Stimulated activated naive B cell treated with anti-CD40 and anti-IgM and Interleukin-4, amounts not matched to agents 10 μg/mL and 1 μg/mL and 100 μg/mL, for 72 hours (primary cell): ENCODE results near the gene TTLL11.

Source experiments
- ATAC-seq, 2 donors: fragments of 150-1000 bp; cut with Tn5 transposase; replicated peaks; 2 replicates each; pipeline ENCODE4 v1.10.0; 2021; ENCODE audit warnings: moderate library complexity in 1 of 2
- DNase-seq: peaks from one replicate; pipeline ENCODE4 v3.0.0; 2021
- H3K27ac Mint-ChIP-seq: one replicate; pipeline ENCODE4 v1.8.0; 2022; ENCODE audit warnings: mild to moderate bottlenecking, mixed read lengths
- H3K27me3 Mint-ChIP-seq, 2 donors: one replicate each; pipeline ENCODE4 v1.8.0; 2022; ENCODE audit warnings: mixed read lengths in 2 of 2
- H3K36me3 Mint-ChIP-seq, 2 donors: one replicate each; pipeline ENCODE4 v1.8.0; 2022; ENCODE audit warnings: mixed read lengths in 2 of 2, mild to moderate bottlenecking in 1 of 2
- H3K4me1 Mint-ChIP-seq, 2 donors: one replicate each; pipeline ENCODE4 v1.8.0; 2022; ENCODE audit warnings: mixed read lengths in 2 of 2, mild to moderate bottlenecking in 1 of 2
- H3K4me3 Mint-ChIP-seq, 2 donors: one replicate each; pipeline ENCODE4 v1.8.0; 2022; ENCODE audit warnings: mild to moderate bottlenecking in 2 of 2, mixed read lengths in 2 of 2, moderate library complexity in 1 of 2
- H3K9me3 Mint-ChIP-seq, 2 donors: one replicate each; pipeline ENCODE4 v1.8.0; 2022; ENCODE audit warnings: mixed read lengths in 2 of 2, mild to moderate bottlenecking in 1 of 2

The TTLL11 gene

DNA sequence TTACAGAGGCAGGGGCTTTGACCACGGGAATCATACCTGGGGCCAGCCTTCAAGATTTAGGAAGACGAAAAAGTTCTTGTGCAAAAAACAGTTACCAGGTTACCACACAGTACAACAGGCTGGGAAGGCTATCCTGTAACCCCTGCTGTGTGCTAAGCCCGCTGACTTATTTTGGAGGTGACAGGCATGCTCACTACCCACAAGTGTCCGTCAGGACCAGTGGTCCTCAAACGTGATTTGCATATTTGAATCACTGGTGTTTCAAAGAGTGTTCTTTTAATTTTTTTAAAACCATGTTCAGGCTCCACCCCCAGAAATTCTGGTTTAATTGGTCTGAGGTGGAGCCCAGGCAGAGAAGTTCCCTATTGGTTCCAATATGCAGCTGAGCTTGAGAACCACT lies 146.6 kb downstream of the TTLL11 start:
- DNase-seq (no peak), ATAC-seq (peak in 1 of 2 donors; percentile 52)
- H3K4me3 Mint-ChIP-seq = no peak overlapping the region
- no peak overlapping the region for H3K27ac Mint-ChIP-seq
- no peaks in the 10 kb centered on the region for H3K9me3 Mint-ChIP-seq
- peaks cover 6 to 25% of the 10 kb centered on the region in 2 donors for H3K4me1 Mint-ChIP-seq
- H3K36me3 Mint-ChIP-seq = no peaks in the 10 kb centered on the region
- H3K27me3 Mint-ChIP-seq = no peaks in the 10 kb centered on the region

DNA sequence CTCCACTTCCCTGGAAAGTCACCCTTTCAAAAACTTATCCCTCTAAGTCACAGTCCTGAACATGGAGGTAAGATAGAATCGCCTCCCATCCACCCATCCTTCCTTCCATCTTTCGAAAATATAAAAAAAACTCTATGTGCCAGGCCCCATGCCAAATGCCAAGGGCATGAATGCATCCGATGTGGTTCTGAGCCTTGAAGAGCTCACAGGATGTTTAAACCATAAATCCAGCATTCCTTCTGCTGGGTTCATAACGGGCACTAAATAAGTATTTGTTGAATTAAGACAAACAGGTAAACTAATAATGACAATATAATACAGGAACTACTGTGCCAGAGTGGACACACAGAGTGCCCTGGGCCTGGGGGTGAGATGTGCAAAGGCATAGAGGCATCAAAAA lies 147.3 kb downstream of the TTLL11 start:
- Mint-ChIP-seq H3K4me1 (peaks cover 6 to 25% of the 10 kb centered on the region in 2 donors), H3K4me3 (no peak overlapping the region), H3K9me3 (no peaks in the 10 kb centered on the region), H3K36me3 (no peaks in the 10 kb centered on the region), H3K27ac (peak overlapping the region; percentile 67), H3K27me3 (no peaks in the 10 kb centered on the region)
- ATAC-seq (no peak), DNase-seq (no peak)

DNA sequence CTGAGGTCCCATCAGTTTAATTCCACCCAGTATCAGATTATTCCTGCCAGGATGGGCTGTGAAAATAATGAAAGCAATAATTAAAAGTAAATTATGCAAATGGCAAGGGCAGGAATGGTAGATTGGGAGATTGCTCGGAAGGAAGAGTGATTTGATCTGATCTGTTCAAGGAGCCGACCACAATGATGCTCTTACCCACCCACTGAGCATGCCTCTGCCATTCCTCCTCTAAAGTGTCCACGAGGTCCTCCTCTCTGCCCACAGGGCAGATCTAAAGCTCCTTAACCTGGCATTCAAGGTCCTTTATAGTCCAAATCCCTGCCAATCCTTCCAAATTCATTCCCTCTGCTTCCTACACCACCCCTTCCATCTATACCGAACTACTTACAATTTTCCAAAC lies 147.8 kb downstream of the TTLL11 start:
- DNase-seq = no peak
- Mint-ChIP-seq H3K36me3 (no peaks in the 10 kb centered on the region), H3K4me3 (no peak overlapping the region), H3K9me3 (no peaks in the 10 kb centered on the region), H3K4me1 (peaks cover 6 to 25% of the 10 kb centered on the region in 2 donors), H3K27ac (no peak overlapping the region), H3K27me3 (no peaks in the 10 kb centered on the region)
- no peak for ATAC-seq

DNA sequence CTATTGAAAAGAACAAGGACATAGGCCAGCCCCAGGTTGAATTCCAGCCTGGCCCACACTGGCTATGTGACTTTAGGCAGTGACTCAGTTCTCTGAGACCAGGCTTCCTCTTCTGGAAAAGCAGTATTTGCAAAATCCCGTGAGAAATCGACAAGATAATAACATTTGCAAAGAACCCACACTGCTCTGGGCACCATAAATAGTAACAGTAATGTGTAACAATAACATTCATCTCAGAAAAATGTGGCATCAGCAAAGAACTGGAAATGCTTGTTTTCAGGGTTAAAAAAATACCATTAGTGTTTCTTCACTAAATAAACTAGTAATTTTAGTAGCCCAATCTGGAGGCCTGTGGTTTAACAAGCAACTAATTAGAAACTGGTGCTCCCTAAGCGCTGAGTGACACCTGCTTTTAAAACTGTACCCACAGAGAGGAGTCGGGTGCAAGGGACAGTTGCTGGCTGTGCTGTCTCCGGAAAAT lies 148.4 kb downstream of the TTLL11 start:
- H3K9me3 Mint-ChIP-seq = no peaks in the 10 kb centered on the region
- no peaks in the 10 kb centered on the region for H3K27me3 Mint-ChIP-seq
- H3K27ac Mint-ChIP-seq = no peak overlapping the region
- DNase-seq (no peak), ATAC-seq (no peak)
- H3K4me1 Mint-ChIP-seq = peaks cover 6 to 25% of the 10 kb centered on the region in 2 donors
- no peak overlapping the region for H3K4me3 Mint-ChIP-seq
- H3K36me3 Mint-ChIP-seq = no peaks in the 10 kb centered on the region

DNA sequence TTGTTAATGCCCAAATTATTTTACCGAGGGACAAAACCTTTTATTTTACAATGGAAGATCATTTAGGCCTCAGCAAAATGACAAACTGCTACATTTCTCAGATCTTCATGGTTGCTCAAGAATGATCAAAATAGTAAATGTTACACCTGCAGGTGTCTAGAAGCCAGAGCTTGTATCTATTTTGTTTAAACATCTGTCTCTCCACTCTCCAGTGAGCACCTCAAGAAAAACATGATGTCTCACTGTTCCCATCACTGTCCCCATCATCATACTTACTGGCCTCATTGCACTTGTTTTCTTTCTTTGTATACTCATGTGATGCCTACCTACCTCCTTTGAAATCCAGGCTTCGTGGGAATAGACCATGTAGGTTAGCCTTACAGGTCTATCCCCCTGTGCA lies 149.6 kb downstream of the TTLL11 start:
- H3K36me3 Mint-ChIP-seq = no peaks in the 10 kb centered on the region
- H3K27me3 Mint-ChIP-seq = no peaks in the 10 kb centered on the region
- no peak overlapping the region for H3K27ac Mint-ChIP-seq
- ATAC-seq (peak; percentile 77 to 82), DNase-seq (no peak)
- peaks cover 6 to 27% of the 10 kb centered on the region in 2 donors for H3K4me1 Mint-ChIP-seq
- H3K4me3 Mint-ChIP-seq = no peak overlapping the region
- no peaks in the 10 kb centered on the region for H3K9me3 Mint-ChIP-seq

DNA sequence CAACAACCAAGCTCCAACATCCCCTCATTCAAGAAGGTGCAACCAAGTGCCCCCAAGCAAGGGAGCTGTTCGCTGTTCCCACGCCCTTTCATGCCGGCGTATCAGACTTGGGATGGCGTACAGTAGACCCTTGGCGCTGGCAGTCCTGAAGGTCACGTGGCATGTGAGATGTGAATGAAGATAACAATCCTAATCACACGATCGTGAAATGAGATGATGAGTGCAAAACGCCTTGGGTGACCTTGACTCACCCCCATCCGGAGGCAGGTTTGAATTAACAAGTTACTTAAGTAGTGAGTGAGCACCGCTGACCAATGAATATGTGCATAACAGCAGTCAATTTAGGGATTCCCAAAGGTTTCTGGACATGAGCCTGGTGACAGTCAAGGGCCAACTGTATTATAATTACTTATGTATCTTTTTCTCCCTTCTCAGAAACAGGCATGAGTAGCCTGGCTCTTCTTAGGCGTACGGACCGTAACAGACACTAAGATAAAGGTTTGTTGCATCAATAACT lies 150.2 kb downstream of the TTLL11 start:
- ATAC-seq (peak; percentile 26 to 28), DNase-seq (no peak)
- peaks cover 6 to 27% of the 10 kb centered on the region in 2 donors for H3K4me1 Mint-ChIP-seq
- H3K9me3 Mint-ChIP-seq = no peaks in the 10 kb centered on the region
- no peak overlapping the region for H3K27ac Mint-ChIP-seq
- no peaks in the 10 kb centered on the region for H3K36me3 Mint-ChIP-seq
- H3K27me3 Mint-ChIP-seq = no peaks in the 10 kb centered on the region
- H3K4me3 Mint-ChIP-seq = no peak overlapping the region

DNA sequence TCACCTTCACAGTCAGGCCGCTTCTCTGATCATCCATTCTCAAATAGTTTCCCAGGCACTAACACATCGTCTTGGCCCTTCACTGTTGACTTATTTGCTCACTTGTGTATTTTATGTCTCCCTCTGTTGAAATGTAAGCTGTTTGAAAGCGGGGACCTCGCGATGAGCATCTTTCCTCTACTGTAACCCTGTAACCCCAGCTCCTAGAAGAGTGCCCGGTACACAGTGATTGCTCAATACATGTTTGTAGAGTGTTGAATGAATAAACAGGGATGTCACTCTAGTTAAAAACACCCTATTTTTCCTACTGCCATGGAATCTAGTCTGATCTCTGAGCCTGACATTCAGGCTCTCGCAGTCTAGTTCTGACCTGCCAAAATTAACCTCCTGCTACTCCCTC lies 150.8 kb downstream of the TTLL11 start:
- Mint-ChIP-seq H3K9me3 (no peaks in the 10 kb centered on the region), H3K36me3 (no peaks in the 10 kb centered on the region), H3K4me3 (no peak overlapping the region), H3K27me3 (no peaks in the 10 kb centered on the region), H3K4me1 (peaks cover 6 to 27% of the 10 kb centered on the region in 2 donors), H3K27ac (no peak overlapping the region)
- no peak for ATAC-seq
- no peak for DNase-seq

DNA sequence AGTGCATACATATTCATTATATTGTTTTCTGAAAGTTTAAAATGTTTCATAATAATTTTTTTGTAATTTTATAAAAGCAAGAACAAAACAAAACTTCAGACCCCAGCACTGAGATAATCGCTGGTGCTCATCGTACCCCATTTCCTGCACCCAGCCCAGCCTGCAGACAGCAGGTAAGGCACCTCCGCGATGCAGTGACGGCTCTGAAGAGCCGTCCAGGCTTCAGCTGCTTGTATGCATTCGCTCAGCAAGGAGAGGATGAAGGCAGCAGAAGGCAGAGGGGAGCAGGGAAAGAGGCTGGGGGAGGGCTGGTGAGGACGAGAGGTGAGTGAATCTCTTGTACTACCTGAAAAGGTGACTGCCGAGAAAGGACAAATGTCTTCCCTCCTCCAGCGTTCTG lies 153.5 kb downstream of the TTLL11 start:
- H3K4me3 Mint-ChIP-seq = no peak overlapping the region
- H3K4me1 Mint-ChIP-seq = peaks cover 0 to 11% of the 10 kb centered on the region in 2 donors

DNA sequence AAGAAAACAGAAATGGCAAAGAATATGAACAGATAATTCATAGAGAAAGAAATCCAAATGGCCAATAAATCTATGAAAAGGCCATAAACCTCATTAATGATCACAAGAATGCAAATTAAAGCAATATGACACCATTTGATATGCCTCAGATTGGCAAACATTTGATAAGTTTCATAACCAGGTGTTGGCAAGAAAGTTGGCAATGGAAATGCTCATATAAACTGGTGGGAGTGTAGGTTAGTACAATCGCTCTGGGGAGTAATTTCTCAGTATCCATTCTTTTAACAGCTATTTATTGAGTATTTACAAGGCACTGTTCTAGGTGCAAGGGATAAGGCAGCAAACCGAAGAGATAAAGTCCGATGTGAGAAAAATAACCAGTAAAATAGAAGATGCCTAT lies 154.5 kb downstream of the TTLL11 start:
- ATAC-seq (no peak), DNase-seq (no peak)
- H3K4me3 Mint-ChIP-seq = no peak overlapping the region
- no peak overlapping the region for H3K27ac Mint-ChIP-seq
- no peaks in the 10 kb centered on the region for H3K36me3 Mint-ChIP-seq
- H3K27me3 Mint-ChIP-seq = no peaks in the 10 kb centered on the region
- no peaks in the 10 kb centered on the region for H3K9me3 Mint-ChIP-seq
- H3K4me1 Mint-ChIP-seq = peaks cover 0 to 8% of the 10 kb centered on the region in 2 donors

More for the DNA sequence above, 153.5 kb downstream of the TTLL11 start:
- no peaks in the 10 kb centered on the region for H3K36me3 Mint-ChIP-seq
- ATAC-seq = no peak
- no peaks in the 10 kb centered on the region for H3K27me3 Mint-ChIP-seq
- no peaks in the 10 kb centered on the region for H3K9me3 Mint-ChIP-seq
- no peak for DNase-seq
- no peak overlapping the region for H3K27ac Mint-ChIP-seq

DNA sequence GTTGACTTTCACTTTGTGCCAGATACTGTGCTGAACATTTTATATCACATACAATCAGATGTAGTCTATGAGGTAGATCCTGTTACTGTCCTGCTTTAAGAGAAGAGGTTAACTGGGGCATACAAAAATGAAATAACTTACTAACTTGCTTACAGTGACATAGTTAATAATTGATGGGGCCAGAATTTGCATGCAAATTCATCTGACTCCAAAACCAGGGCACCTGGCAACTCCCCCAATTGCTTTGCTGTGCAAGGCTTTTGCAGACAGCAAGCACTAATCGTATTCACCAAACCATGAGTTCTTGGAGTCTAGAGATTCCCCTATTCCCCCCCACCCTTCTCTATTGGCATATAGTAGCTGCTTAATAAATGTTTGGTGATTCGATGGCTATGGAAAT lies 155.9 kb downstream of the TTLL11 start:
- H3K4me1 Mint-ChIP-seq = peaks cover 0 to 3% of the 10 kb centered on the region in 2 donors
- no peak overlapping the region for H3K27ac Mint-ChIP-seq
- no peaks in the 10 kb centered on the region for H3K27me3 Mint-ChIP-seq
- DNase-seq (no peak), ATAC-seq (no peak)
- H3K36me3 Mint-ChIP-seq = peaks cover 0 to 4% of the 10 kb centered on the region in 2 donors
- H3K4me3 Mint-ChIP-seq = no peak overlapping the region
- no peaks in the 10 kb centered on the region for H3K9me3 Mint-ChIP-seq

DNA sequence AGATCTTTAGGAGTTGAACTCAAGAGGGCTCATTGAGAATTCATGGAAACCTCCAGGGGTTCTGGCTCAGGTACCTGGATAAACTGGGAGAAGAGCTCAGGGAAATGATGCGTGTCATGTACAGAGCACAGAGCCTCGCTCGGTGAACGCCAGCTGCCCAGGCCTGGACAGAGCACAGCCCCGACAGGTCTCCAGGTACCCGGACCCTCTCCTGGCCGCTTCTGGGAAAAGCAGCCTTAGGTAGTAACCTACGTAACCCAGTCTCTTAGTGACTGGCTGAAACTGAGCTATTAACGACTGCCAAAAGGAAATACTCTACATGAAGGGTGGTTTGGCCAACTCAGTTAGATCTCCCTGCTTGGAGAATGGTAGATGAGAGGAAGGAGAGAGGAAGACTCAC lies 157.4 kb downstream of the TTLL11 start:
- H3K4me3 Mint-ChIP-seq = no peak overlapping the region
- peaks cover 0 to 4% of the 10 kb centered on the region in 2 donors for H3K36me3 Mint-ChIP-seq
- no peak for DNase-seq
- H3K4me1 Mint-ChIP-seq = peaks cover 0 to 3% of the 10 kb centered on the region in 2 donors
- no peak for ATAC-seq
- H3K27ac Mint-ChIP-seq = no peak overlapping the region
- no peaks in the 10 kb centered on the region for H3K27me3 Mint-ChIP-seq
- H3K9me3 Mint-ChIP-seq = no peaks in the 10 kb centered on the region

DNA sequence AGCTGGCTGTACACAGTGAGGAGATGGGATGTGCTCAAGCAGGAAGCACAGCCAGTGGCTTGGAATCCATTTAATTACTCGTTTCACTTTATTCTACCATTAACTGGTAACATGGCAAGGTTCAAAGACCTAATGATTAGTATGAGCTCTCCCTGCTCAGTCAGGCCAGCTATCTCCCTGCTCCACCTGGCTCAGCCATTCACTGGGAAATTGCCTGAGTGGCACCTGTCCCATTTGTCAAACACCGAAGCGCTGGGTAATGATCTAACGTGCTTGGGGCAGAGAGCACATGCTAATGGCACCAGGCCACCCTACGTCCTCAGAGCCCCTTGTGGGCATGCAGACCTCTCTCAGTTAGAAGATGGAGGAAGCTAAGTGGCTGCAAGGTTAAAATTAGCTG lies 162.2 kb downstream of the TTLL11 start:
- H3K36me3 Mint-ChIP-seq = peaks cover 0 to 8% of the 10 kb centered on the region in 2 donors
- no peaks in the 10 kb centered on the region for H3K27me3 Mint-ChIP-seq
- no peaks in the 10 kb centered on the region for H3K4me1 Mint-ChIP-seq
- DNase-seq = no peak
- no peak for ATAC-seq
- no peak overlapping the region for H3K27ac Mint-ChIP-seq
- H3K9me3 Mint-ChIP-seq = no peaks in the 10 kb centered on the region
- H3K4me3 Mint-ChIP-seq = no peak overlapping the region

DNA sequence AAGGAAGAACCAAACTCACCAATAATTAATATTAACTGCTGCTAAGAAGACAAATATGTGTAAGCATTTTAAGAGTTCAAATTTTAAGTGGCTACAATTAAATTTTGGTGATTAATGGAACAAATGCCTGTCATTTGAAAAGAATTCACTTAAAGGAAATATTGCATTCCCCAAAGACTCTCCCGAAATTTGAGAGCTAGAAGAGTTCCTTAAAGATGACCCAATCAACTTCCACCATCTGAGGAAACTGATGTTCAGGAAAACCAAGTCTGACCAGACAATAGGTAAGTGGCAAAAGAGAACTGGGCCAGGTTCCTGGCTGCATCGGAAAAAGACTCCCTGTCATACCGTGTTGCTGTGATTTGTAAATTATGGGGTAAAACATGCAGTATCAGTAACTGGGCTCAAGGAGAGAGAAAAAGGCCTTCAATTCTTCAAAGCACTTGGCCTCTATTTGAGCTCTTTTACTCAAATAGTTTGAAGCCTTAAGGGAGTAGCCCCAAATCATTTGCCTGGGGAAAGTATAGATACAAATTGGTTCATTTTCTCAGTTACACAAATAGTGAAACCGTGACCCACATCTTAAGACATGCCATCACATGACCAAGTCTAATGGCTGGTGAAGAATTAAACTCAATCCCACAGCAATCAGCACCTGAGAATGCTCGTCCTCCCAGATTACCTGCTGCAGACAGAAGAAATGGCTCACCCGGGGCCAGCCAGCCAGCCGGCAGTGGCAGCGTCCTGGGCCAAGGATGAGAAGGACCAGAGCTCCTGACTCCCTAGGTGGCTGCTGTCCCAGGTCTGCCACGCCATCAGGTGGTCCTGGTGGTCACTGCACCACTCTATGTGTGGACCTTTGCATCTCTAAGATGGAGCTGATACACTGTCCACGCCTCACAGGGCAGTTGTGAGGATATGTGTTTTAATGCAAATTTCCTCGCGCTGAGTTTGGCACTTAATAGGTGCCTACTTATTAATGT lies 162.9 kb downstream of the TTLL11 start:
- no peak for ATAC-seq
- no peak overlapping the region for H3K4me3 Mint-ChIP-seq

DNA sequence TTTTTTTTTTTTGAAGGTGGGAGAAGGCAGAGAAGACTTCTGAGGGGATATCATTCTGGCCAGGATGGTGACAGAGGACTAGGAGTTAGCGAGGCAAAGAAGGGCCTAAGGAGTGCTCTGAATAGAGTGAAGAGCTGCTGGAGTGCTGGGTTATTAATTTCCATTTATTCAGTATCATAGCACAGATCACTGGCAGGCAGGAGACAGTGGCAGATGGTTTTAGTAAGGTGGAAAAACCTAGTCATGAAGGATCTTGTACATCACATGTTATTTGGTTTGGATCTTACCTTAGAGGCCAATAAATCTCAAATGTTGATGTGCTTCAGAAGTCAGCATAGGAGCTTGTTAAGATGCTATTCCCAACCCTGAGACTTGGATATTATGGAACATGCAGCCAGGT lies 165.5 kb downstream of the TTLL11 start:
- no peak overlapping the region for H3K4me3 Mint-ChIP-seq
- peaks cover 0 to 4% of the 10 kb centered on the region in 2 donors for H3K36me3 Mint-ChIP-seq
- H3K27me3 Mint-ChIP-seq = no peaks in the 10 kb centered on the region
- DNase-seq (no peak), ATAC-seq (no peak)
- no peaks in the 10 kb centered on the region for H3K4me1 Mint-ChIP-seq
- no peaks in the 10 kb centered on the region for H3K9me3 Mint-ChIP-seq
- no peak overlapping the region for H3K27ac Mint-ChIP-seq

More for the DNA sequence above, 162.9 kb downstream of the TTLL11 start:
- H3K27me3 Mint-ChIP-seq = no peaks in the 10 kb centered on the region
- H3K4me1 Mint-ChIP-seq = no peaks in the 10 kb centered on the region
- H3K9me3 Mint-ChIP-seq = no peaks in the 10 kb centered on the region
- no peak overlapping the region for H3K27ac Mint-ChIP-seq
- DNase-seq = no peak
- H3K36me3 Mint-ChIP-seq = peaks cover 0 to 8% of the 10 kb centered on the region in 2 donors

DNA sequence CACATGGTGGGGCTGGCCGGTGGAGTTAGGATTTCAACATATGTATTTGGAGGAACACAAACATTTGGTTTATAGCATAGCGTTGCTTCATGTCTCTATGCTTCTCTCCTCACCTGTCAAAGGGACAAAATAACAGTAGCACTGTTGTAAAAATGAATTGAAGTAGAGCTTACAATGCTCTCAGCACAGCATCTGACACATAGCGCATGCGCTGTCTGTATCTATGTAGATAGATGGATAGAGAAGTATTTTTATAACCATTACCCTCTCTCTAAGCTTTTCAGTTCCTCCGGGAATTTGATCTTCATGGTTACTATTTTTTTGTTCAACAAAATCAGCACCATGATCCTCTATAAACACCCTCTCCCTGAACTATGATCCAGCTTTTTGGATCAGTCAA lies 166.0 kb downstream of the TTLL11 start:
- no peaks in the 10 kb centered on the region for H3K9me3 Mint-ChIP-seq
- no peak for ATAC-seq
- no peaks in the 10 kb centered on the region for H3K4me1 Mint-ChIP-seq
- DNase-seq = no peak
- H3K27ac Mint-ChIP-seq = no peak overlapping the region
- H3K4me3 Mint-ChIP-seq = no peak overlapping the region
- H3K27me3 Mint-ChIP-seq = no peaks in the 10 kb centered on the region
- H3K36me3 Mint-ChIP-seq = peaks cover 0 to 4% of the 10 kb centered on the region in 2 donors
